ENCODE results near the gene BATF.

The BATF gene

DNA sequence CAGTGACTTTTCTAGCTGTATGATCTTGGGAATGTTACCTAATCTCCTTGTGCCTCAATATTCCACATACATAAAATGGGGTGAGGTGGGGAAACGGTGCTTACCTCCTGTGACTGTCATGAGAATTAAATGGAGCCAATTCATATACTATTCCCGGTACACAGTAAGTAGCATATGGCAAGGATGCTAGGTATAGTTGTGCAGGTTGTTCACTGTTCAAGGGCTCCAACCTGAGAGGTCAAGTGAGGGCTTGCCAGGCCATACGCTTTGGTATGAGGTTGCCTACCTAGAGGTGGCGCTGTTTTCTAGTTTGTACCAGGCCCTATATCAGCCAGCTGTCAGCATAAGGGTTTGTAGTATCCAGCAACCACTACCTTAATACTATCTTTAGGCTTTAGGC, 3.6 kb upstream of the BATF start:
- H3K27ac ChIP-seq: no peak overlapping the region
- TF ChIP-seq, protein P1, sequence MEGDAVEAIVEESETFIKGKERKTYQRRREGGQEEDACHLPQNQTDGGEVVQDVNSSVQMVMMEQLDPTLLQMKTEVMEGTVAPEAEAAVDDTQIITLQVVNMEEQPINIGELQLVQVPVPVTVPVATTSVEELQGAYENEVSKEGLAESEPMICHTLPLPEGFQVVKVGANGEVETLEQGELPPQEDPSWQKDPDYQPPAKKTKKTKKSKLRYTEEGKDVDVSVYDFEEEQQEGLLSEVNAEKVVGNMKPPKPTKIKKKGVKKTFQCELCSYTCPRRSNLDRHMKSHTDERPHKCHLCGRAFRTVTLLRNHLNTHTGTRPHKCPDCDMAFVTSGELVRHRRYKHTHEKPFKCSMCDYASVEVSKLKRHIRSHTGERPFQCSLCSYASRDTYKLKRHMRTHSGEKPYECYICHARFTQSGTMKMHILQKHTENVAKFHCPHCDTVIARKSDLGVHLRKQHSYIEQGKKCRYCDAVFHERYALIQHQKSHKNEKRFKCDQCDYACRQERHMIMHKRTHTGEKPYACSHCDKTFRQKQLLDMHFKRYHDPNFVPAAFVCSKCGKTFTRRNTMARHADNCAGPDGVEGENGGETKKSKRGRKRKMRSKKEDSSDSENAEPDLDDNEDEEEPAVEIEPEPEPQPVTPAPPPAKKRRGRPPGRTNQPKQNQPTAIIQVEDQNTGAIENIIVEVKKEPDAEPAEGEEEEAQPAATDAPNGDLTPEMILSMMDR (IDR thresholded peaks at IDR 0.05): peak; percentile 51
- TF ChIP-seq ZFX (IDR thresholded peaks at IDR 0.05; ENCODE audit: borderline replicate concordance): no peak

GRCh38 chr14:75519394-75519793, 2.9 kb upstream of the BATF start:
- no peak for TF ChIP-seq ZFX (IDR thresholded peaks at IDR 0.05; ENCODE audit: borderline replicate concordance)
- TF ChIP-seq, protein P1 (IDR thresholded peaks at IDR 0.05): no peak
- no peak overlapping the region for H3K27ac ChIP-seq

- TF ChIP-seq ZFX (IDR thresholded peaks at IDR 0.05; ENCODE audit: borderline replicate concordance): no peak
- TF ChIP-seq, protein P1 (IDR thresholded peaks at IDR 0.05): no peak
- no peak overlapping the region for H3K27ac ChIP-seq
Measured at GRCh38 chr14:75519826-75520728, 2.2 kb upstream of the BATF start.

GRCh38 chr14:75520852-75521251, 1.4 kb upstream of the BATF start:
- H3K27ac ChIP-seq: peak overlapping the region; percentile 57

GRCh38 chr14:75521415-75522199, 662 bp upstream of the BATF start:
- H3K27ac ChIP-seq: peak overlapping the region; percentile 57
- TF ChIP-seq, protein P1 (IDR thresholded peaks at IDR 0.05): no peak
- no peak for TF ChIP-seq ZFX (IDR thresholded peaks at IDR 0.05; ENCODE audit: borderline replicate concordance)

More at GRCh38 chr14:75520852-75521251, 1.4 kb upstream of the BATF start:
- no peak for TF ChIP-seq ZFX (IDR thresholded peaks at IDR 0.05; ENCODE audit: borderline replicate concordance)
- TF ChIP-seq, protein P1 (IDR thresholded peaks at IDR 0.05): no peak

DNA sequence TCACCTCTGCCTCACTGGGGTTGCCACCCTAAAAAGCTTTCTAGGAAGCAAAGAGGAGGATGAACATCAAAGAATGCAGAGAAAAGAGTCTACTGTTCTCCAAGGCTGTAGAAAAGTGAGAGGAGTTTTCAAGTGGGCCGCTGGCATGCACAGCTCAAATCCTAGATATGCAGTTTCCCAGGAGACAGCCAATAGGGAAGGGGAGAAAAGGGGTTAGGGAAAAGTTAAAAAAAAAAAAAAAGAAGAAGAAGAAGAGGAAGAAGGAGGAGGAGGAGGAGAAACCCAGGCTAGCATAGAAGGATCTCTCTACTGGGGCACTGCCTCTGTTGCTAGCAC, 682 bp downstream of the BATF start:
- TF ChIP-seq, protein P1 (IDR thresholded peaks at IDR 0.05): no peak
- no peak for TF ChIP-seq ZFX (IDR thresholded peaks at IDR 0.05; ENCODE audit: borderline replicate concordance)
- no peak overlapping the region for H3K27ac ChIP-seq

DNA sequence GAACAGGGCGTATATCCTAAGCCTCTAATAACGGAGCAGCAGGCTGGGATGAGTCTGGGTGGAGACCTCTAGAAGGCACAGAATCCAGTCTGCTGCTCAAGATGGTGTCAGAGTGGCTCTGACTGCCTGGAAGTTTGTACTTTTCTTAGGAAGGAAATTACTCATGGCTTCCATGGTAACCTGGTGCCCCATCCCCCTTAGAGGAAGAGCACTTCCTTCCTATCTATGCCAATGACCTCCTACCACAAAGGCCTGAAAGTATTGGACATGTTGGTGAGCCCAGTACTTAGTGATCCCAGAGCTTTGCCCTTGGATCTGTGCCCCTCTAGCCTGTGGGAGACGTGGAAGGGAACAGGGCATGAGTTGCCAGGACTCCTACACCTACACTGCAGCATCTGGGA, 1.5 kb downstream of the BATF start:
- H3K27ac ChIP-seq: no peak overlapping the region
- TF ChIP-seq ZFX (IDR thresholded peaks at IDR 0.05; ENCODE audit: borderline replicate concordance): no peak
- TF ChIP-seq, protein P1 (IDR thresholded peaks at IDR 0.05): no peak

All from 22Rv1 (cell line).